ENCODE results near the gene PRRC2A. TPM values are rescaled to one million over a fixed set of nuclear protein-coding genes. Genes with fewer than 3 reads are reported as not detected.

PRRC2A gene
- total RNA-seq, 1 experiment from 2014 or later: 318 TPM

DNA sequence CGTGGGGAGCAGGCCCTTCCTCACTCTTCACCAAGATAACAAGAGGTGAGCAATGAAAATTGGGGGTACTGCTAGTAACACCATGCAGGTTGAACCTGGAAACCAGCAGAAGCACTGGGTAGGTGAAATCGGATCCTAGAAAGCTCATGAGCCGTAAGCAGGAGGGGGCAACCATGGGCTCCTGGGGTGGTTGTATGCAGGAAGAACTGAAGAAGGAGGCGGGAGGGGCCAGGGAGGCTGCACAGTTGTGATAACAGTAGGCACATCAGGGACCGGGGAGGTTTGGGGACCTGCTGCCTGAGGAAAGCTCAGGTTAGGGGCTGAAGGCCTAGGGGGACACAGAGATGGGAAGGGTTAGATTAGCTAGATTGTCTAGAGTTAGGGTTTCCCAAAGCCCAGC lies 66.0 kb downstream of the PRRC2A start:
- Histone ChIP-seq H3K36me3 (ENCODE audit: control insufficient read depth, insufficient read depth, low read length) (0 out of 2 replicates have a peak, but pooled peaks cover 5% of the 10 kb centered on the region), H3K27ac (ENCODE audit: low read length) (no peak overlapping the region), H3K27me3 (ENCODE audit: control insufficient read depth, insufficient read depth, low read length) (no peaks in the 10 kb centered on the region), H3K4me1 (ENCODE audit: control insufficient read depth, insufficient read depth, low read length) (no peaks in the 10 kb centered on the region), H3K4me3 (ENCODE audit: low read depth in 2 of 2, low read length in 2 of 2) (no peak overlapping the region), H3K9me3 (ENCODE audit: control insufficient read depth, insufficient read depth, low read depth, low read length) (no peaks in the 10 kb centered on the region)
- CTCF ChIA-PET: no interaction called here
- intact Hi-C loops (cut with micrococcal nuclease; ENCODE audit: unreplicated experiment): no loop called here
- no TSS peak for BruUV-seq (replicated peaks)
- in situ Hi-C loops (cut with HindIII; ENCODE audit: low pct_unique_long_range_greater_than_20kb, low sequenced_read_pairs): no loop called here
- POLR2A ChIA-PET: no interaction called here
- TF ChIP-seq TCF7L2 (IDR thresholded peaks at IDR 0.05; ENCODE audit: low read depth, low read length) (no peak), POLR2AphosphoS5 (IDR thresholded peaks at IDR 0.05; ENCODE audit: low read depth, low read length) (no peak), SIN3A (IDR thresholded peaks at IDR 0.05; ENCODE audit: borderline replicate concordance, insufficient read depth, low read depth, low read length) (no peak)
- TF ChIP-seq, protein P1, sequence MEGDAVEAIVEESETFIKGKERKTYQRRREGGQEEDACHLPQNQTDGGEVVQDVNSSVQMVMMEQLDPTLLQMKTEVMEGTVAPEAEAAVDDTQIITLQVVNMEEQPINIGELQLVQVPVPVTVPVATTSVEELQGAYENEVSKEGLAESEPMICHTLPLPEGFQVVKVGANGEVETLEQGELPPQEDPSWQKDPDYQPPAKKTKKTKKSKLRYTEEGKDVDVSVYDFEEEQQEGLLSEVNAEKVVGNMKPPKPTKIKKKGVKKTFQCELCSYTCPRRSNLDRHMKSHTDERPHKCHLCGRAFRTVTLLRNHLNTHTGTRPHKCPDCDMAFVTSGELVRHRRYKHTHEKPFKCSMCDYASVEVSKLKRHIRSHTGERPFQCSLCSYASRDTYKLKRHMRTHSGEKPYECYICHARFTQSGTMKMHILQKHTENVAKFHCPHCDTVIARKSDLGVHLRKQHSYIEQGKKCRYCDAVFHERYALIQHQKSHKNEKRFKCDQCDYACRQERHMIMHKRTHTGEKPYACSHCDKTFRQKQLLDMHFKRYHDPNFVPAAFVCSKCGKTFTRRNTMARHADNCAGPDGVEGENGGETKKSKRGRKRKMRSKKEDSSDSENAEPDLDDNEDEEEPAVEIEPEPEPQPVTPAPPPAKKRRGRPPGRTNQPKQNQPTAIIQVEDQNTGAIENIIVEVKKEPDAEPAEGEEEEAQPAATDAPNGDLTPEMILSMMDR (IDR thresholded peaks at IDR 0.05): no peak
- TF ChIP-seq, protein P2, sequence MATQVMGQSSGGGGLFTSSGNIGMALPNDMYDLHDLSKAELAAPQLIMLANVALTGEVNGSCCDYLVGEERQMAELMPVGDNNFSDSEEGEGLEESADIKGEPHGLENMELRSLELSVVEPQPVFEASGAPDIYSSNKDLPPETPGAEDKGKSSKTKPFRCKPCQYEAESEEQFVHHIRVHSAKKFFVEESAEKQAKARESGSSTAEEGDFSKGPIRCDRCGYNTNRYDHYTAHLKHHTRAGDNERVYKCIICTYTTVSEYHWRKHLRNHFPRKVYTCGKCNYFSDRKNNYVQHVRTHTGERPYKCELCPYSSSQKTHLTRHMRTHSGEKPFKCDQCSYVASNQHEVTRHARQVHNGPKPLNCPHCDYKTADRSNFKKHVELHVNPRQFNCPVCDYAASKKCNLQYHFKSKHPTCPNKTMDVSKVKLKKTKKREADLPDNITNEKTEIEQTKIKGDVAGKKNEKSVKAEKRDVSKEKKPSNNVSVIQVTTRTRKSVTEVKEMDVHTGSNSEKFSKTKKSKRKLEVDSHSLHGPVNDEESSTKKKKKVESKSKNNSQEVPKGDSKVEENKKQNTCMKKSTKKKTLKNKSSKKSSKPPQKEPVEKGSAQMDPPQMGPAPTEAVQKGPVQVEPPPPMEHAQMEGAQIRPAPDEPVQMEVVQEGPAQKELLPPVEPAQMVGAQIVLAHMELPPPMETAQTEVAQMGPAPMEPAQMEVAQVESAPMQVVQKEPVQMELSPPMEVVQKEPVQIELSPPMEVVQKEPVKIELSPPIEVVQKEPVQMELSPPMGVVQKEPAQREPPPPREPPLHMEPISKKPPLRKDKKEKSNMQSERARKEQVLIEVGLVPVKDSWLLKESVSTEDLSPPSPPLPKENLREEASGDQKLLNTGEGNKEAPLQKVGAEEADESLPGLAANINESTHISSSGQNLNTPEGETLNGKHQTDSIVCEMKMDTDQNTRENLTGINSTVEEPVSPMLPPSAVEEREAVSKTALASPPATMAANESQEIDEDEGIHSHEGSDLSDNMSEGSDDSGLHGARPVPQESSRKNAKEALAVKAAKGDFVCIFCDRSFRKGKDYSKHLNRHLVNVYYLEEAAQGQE (IDR thresholded peaks at IDR 0.05; ENCODE audit: insufficient read depth in 1 of 2, low read depth in 2 of 2, low read length in 1 of 2): no peak
- no peak for ATAC-seq
- DNase-seq (ENCODE audit: low read depth, low spot score): no peak

DNA sequence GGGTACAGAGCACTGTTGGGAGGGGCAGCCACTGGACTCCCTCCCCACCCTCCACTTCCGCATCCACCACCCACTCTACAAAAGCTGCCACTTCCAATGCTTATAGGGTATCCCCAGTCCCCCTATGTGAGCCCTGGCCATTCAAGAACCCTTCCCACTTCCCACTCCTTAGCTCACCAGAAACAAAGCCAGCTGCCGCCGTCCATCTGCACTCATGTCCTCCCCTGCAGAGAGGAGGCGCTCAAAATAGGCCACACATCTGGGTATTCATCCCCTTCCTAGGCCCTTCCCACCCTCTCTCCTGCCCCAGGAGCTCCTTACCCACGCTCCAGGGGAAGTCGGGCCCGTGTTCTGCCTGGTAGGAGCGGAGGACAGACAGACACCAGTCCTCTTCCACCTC lies 66.8 kb downstream of the PRRC2A start:
- BruUV-seq (replicated peaks): no TSS peak
- ChIA-PET POLR2A (no interaction called here), CTCF (no interaction called here)
- ATAC-seq: no peak
- Histone ChIP-seq H3K9me3 (ENCODE audit: control insufficient read depth, insufficient read depth, low read depth, low read length) (no peaks in the 10 kb centered on the region), H3K4me1 (ENCODE audit: control insufficient read depth, insufficient read depth, low read length) (no peaks in the 10 kb centered on the region), H3K4me3 (ENCODE audit: low read depth in 2 of 2, low read length in 2 of 2) (no peak overlapping the region), H3K27ac (ENCODE audit: low read length) (no peak overlapping the region), H3K27me3 (ENCODE audit: control insufficient read depth, insufficient read depth, low read length) (no peaks in the 10 kb centered on the region), H3K36me3 (ENCODE audit: control insufficient read depth, insufficient read depth, low read length) (0 out of 2 replicates have a peak, but pooled peaks cover 5% of the 10 kb centered on the region)
- no peak for DNase-seq (ENCODE audit: low read depth, low spot score)
- no peak for TF ChIP-seq SIN3A (IDR thresholded peaks at IDR 0.05; ENCODE audit: borderline replicate concordance, insufficient read depth, low read depth, low read length)
- TF ChIP-seq, protein P2 (IDR thresholded peaks at IDR 0.05; ENCODE audit: insufficient read depth in 1 of 2, low read depth in 2 of 2, low read length in 1 of 2): no peak
- no peak for TF ChIP-seq TCF7L2 (IDR thresholded peaks at IDR 0.05; ENCODE audit: low read depth, low read length)
- TF ChIP-seq, protein P1 (IDR thresholded peaks at IDR 0.05): no peak
- TF ChIP-seq POLR2AphosphoS5 (IDR thresholded peaks at IDR 0.05; ENCODE audit: low read depth, low read length): no peak
- in situ Hi-C loops (cut with HindIII; ENCODE audit: low pct_unique_long_range_greater_than_20kb, low sequenced_read_pairs): no loop called here
- intact Hi-C loops (cut with micrococcal nuclease; ENCODE audit: unreplicated experiment): no loop called here

Small RNA genes lying within 50 kb of the gene (microRNA-seq; reads per million reads assigned to microRNA genes)
- 1.3 reads per million for gene MIR6832 (ENCODE audit: unreplicated experiment)

Other genes with a start within 250 kb of the PRRC2A start
- 33.9 TPM for gene MICA, start 217.1 kb upstream of the PRRC2A start, total RNA-seq (2021; ENCODE audit: unreplicated experiment)
- gene MICB, start 122.6 kb upstream of the PRRC2A start, total RNA-seq (2021; ENCODE audit: unreplicated experiment): 72.1 TPM
- gene MCCD1, start 91.8 kb upstream of the PRRC2A start, total RNA-seq (2021; ENCODE audit: unreplicated experiment): not detected
- 401 TPM for gene DDX39B, start 78.7 kb upstream of the PRRC2A start, total RNA-seq (2021; ENCODE audit: unreplicated experiment)
- 0.98 TPM for gene ATP6V1G2, start 74.1 kb upstream of the PRRC2A start, total RNA-seq (2021; ENCODE audit: unreplicated experiment)
- gene NFKBIL1, start 73.1 kb upstream of the PRRC2A start, total RNA-seq (2021; ENCODE audit: unreplicated experiment): 27.9 TPM
- 0.72 TPM for gene LTA, start 48.4 kb upstream of the PRRC2A start, total RNA-seq (2021; ENCODE audit: unreplicated experiment)
- gene TNF, start 45.1 kb upstream of the PRRC2A start, total RNA-seq (2021; ENCODE audit: unreplicated experiment): 0.64 TPM
- 3.7 TPM for gene LTB, start 38.3 kb upstream of the PRRC2A start, total RNA-seq (2021; ENCODE audit: unreplicated experiment)
- not detected for gene LST1, start 34.4 kb upstream of the PRRC2A start, total RNA-seq (2021; ENCODE audit: unreplicated experiment)
- not detected for gene NCR3, start 27.7 kb upstream of the PRRC2A start, total RNA-seq (2021; ENCODE audit: unreplicated experiment)
- 0.44 TPM for gene AIF1, start 5.5 kb upstream of the PRRC2A start, total RNA-seq (2021; ENCODE audit: unreplicated experiment)
- gene BAG6, start 31.9 kb downstream of the PRRC2A start, total RNA-seq (2021; ENCODE audit: unreplicated experiment): 491 TPM
- 1.8 TPM for gene APOM, start 35.2 kb downstream of the PRRC2A start, total RNA-seq (2021; ENCODE audit: unreplicated experiment)
- 22.4 TPM for gene C6orf47, start 40.1 kb downstream of the PRRC2A start, total RNA-seq (2021; ENCODE audit: unreplicated experiment)
- gene GPANK1, start 44.3 kb downstream of the PRRC2A start, total RNA-seq (2021; ENCODE audit: unreplicated experiment): 18.3 TPM
- 219 TPM for gene CSNK2B, start 45.4 kb downstream of the PRRC2A start, total RNA-seq (2021; ENCODE audit: unreplicated experiment)
- gene LY6G5B, start 49.3 kb downstream of the PRRC2A start, total RNA-seq (2021; ENCODE audit: unreplicated experiment): 21.2 TPM
- gene LY6G5C, start 60.4 kb downstream of the PRRC2A start, total RNA-seq (2021; ENCODE audit: unreplicated experiment): 0.62 TPM
- gene ABHD16A, start 82.6 kb downstream of the PRRC2A start, total RNA-seq (2021; ENCODE audit: unreplicated experiment): 47.2 TPM
- not detected for gene LY6G6F, start 86.2 kb downstream of the PRRC2A start, total RNA-seq (2021; ENCODE audit: unreplicated experiment)
- not detected for gene LY6G6D, start 94.6 kb downstream of the PRRC2A start, total RNA-seq (2021; ENCODE audit: unreplicated experiment)
- 0.23 TPM for gene LY6G6C, start 101.0 kb downstream of the PRRC2A start, total RNA-seq (2021; ENCODE audit: unreplicated experiment)
- not detected for gene MPIG6B, start 102.7 kb downstream of the PRRC2A start, total RNA-seq (2021; ENCODE audit: unreplicated experiment)
- 104 TPM for gene DDAH2, start 108.6 kb downstream of the PRRC2A start, total RNA-seq (2021; ENCODE audit: unreplicated experiment)
- 583 TPM for gene CLIC1, start 115.8 kb downstream of the PRRC2A start, total RNA-seq (2021; ENCODE audit: unreplicated experiment)
- 38.1 TPM for gene MSH5, start 119.3 kb downstream of the PRRC2A start, total RNA-seq (2021; ENCODE audit: unreplicated experiment)
- 6.3 TPM for gene SAPCD1, start 141.9 kb downstream of the PRRC2A start, total RNA-seq (2021; ENCODE audit: unreplicated experiment)
- 4.3 TPM for gene VWA7, start 156.6 kb downstream of the PRRC2A start, total RNA-seq (2021; ENCODE audit: unreplicated experiment)
- gene VARS1, start 175.0 kb downstream of the PRRC2A start, total RNA-seq (2021; ENCODE audit: unreplicated experiment): 229 TPM
- 89.7 TPM for gene LSM2, start 186.3 kb downstream of the PRRC2A start, total RNA-seq (2021; ENCODE audit: unreplicated experiment)
- gene HSPA1L, start 194.6 kb downstream of the PRRC2A start, total RNA-seq (2021; ENCODE audit: unreplicated experiment): 2.8 TPM
- gene HSPA1A, start 194.8 kb downstream of the PRRC2A start, total RNA-seq (2021; ENCODE audit: unreplicated experiment): 169 TPM
- 147 TPM for gene HSPA1B, start 207.0 kb downstream of the PRRC2A start, total RNA-seq (2021; ENCODE audit: unreplicated experiment)
- 111 TPM for gene NEU1, start 242.1 kb downstream of the PRRC2A start, total RNA-seq (2021; ENCODE audit: unreplicated experiment)

Data from Panc1 (cell line).